ENCODE results near the gene HACL1.

Gene HACL1

GRCh38 chr3:15576475-15576874 is 24.9 kb downstream of the HACL1 start:
- H3K4me1 Mint-ChIP-seq (ENCODE audit: low read depth), result no peaks in the 10 kb centered on the region
- peaks cover 14% of the 10 kb centered on the region for H3K36me3 Mint-ChIP-seq (ENCODE audit: low read depth)
- no peaks in the 10 kb centered on the region for H3K27me3 Mint-ChIP-seq (ENCODE audit: low read depth)
- no peaks in the 10 kb centered on the region for H3K9me3 Mint-ChIP-seq
- no peak overlapping the region for H3K27ac Mint-ChIP-seq
- H3K4me3 Mint-ChIP-seq, result no peak overlapping the region

GRCh38 chr3:15575446-15575845 is 25.9 kb downstream of the HACL1 start:
- Mint-ChIP-seq H3K4me3 (no peak overlapping the region), H3K27ac (no peak overlapping the region), H3K4me1 (ENCODE audit: low read depth) (no peaks in the 10 kb centered on the region), H3K36me3 (ENCODE audit: low read depth) (peaks cover 14% of the 10 kb centered on the region), H3K9me3 (no peaks in the 10 kb centered on the region), H3K27me3 (ENCODE audit: low read depth) (no peaks in the 10 kb centered on the region)

- no peak overlapping the region for H3K4me3 Mint-ChIP-seq
- H3K27me3 Mint-ChIP-seq (ENCODE audit: low read depth), result no peaks in the 10 kb centered on the region
- peaks cover 6% of the 10 kb centered on the region for H3K4me1 Mint-ChIP-seq (ENCODE audit: low read depth)
- H3K36me3 Mint-ChIP-seq (ENCODE audit: low read depth), result peaks cover 22% of the 10 kb centered on the region
- H3K9me3 Mint-ChIP-seq, result no peaks in the 10 kb centered on the region
- H3K27ac Mint-ChIP-seq, result no peak overlapping the region
Observed at GRCh38 chr3:15572138-15572537, 29.2 kb downstream of the HACL1 start.

GRCh38 chr3:15563190-15563589 is 38.2 kb downstream of the HACL1 start:
- Mint-ChIP-seq H3K27ac (no peak overlapping the region), H3K9me3 (no peaks in the 10 kb centered on the region), H3K36me3 (ENCODE audit: low read depth) (peaks cover 41% of the 10 kb centered on the region), H3K4me1 (ENCODE audit: low read depth) (peaks cover 6% of the 10 kb centered on the region), H3K27me3 (ENCODE audit: low read depth) (no peaks in the 10 kb centered on the region), H3K4me3 (no peak overlapping the region)

- Mint-ChIP-seq H3K4me1 (ENCODE audit: low read depth) (peaks cover 5% of the 10 kb centered on the region), H3K27ac (no peak overlapping the region), H3K4me3 (no peak overlapping the region), H3K36me3 (ENCODE audit: low read depth) (peaks cover 35% of the 10 kb centered on the region), H3K27me3 (ENCODE audit: low read depth) (no peaks in the 10 kb centered on the region), H3K9me3 (no peaks in the 10 kb centered on the region)
Observed at GRCh38 chr3:15562560-15562959, 38.8 kb downstream of the HACL1 start.

GRCh38 chr3:15558581-15558980 is 42.8 kb downstream of the HACL1 start:
- H3K9me3 Mint-ChIP-seq, result no peaks in the 10 kb centered on the region

GRCh38 chr3:15557511-15557946 is 43.8 kb downstream of the HACL1 start:
- Mint-ChIP-seq H3K27ac (peak overlapping the region; percentile 47), H3K36me3 (ENCODE audit: low read depth) (peaks cover 21% of the 10 kb centered on the region), H3K4me1 (ENCODE audit: low read depth) (peaks cover 16% of the 10 kb centered on the region), H3K4me3 (peak overlapping the region; percentile 2), H3K9me3 (no peaks in the 10 kb centered on the region), H3K27me3 (ENCODE audit: low read depth) (no peaks in the 10 kb centered on the region)

More at GRCh38 chr3:15558581-15558980, 42.8 kb downstream of the HACL1 start:
- Mint-ChIP-seq H3K27me3 (ENCODE audit: low read depth) (no peaks in the 10 kb centered on the region), H3K4me1 (ENCODE audit: low read depth) (peaks cover 16% of the 10 kb centered on the region), H3K4me3 (no peak overlapping the region), H3K36me3 (ENCODE audit: low read depth) (peaks cover 28% of the 10 kb centered on the region), H3K27ac (no peak overlapping the region)

GRCh38 chr3:15556512-15556911 is 44.9 kb downstream of the HACL1 start:
- peak overlapping the region; percentile 62 for H3K27ac Mint-ChIP-seq
- no peaks in the 10 kb centered on the region for H3K27me3 Mint-ChIP-seq (ENCODE audit: low read depth)
- H3K9me3 Mint-ChIP-seq, result no peaks in the 10 kb centered on the region
- peak overlapping the region; percentile 42 for H3K4me3 Mint-ChIP-seq
- H3K36me3 Mint-ChIP-seq (ENCODE audit: low read depth), result peaks cover 23% of the 10 kb centered on the region
- peaks cover 18% of the 10 kb centered on the region for H3K4me1 Mint-ChIP-seq (ENCODE audit: low read depth)

GRCh38 chr3:15553749-15554148 is 47.6 kb downstream of the HACL1 start:
- Mint-ChIP-seq H3K4me3 (no peak overlapping the region), H3K27me3 (ENCODE audit: low read depth) (no peaks in the 10 kb centered on the region), H3K9me3 (peaks cover 3% of the 10 kb centered on the region), H3K27ac (no peak overlapping the region), H3K4me1 (ENCODE audit: low read depth) (peaks cover 22% of the 10 kb centered on the region), H3K36me3 (ENCODE audit: low read depth) (peaks cover 27% of the 10 kb centered on the region)

- H3K4me3 Mint-ChIP-seq, result no peak overlapping the region
- peaks cover 5% of the 10 kb centered on the region for H3K27me3 Mint-ChIP-seq (ENCODE audit: low read depth)
- H3K36me3 Mint-ChIP-seq (ENCODE audit: low read depth), result peaks cover 33% of the 10 kb centered on the region
- peaks cover 18% of the 10 kb centered on the region for H3K4me1 Mint-ChIP-seq (ENCODE audit: low read depth)
- peak overlapping the region; percentile 55 for H3K27ac Mint-ChIP-seq
- peaks cover 8% of the 10 kb centered on the region for H3K9me3 Mint-ChIP-seq
Observed at GRCh38 chr3:15551902-15552301, 49.5 kb downstream of the HACL1 start.

GRCh38 chr3:15549846-15550245 is 51.5 kb downstream of the HACL1 start:
- Mint-ChIP-seq H3K27ac (no peak overlapping the region), H3K9me3 (peaks cover 12% of the 10 kb centered on the region), H3K36me3 (ENCODE audit: low read depth) (peaks cover 35% of the 10 kb centered on the region), H3K4me1 (ENCODE audit: low read depth) (peaks cover 9% of the 10 kb centered on the region), H3K27me3 (ENCODE audit: low read depth) (peaks cover 16% of the 10 kb centered on the region), H3K4me3 (no peak overlapping the region)

- H3K4me1 Mint-ChIP-seq (ENCODE audit: low read depth), result peaks cover 32% of the 10 kb centered on the region
- peaks cover 21% of the 10 kb centered on the region for H3K27me3 Mint-ChIP-seq (ENCODE audit: low read depth)
- H3K27ac Mint-ChIP-seq, result no peak overlapping the region
- no peak overlapping the region for H3K4me3 Mint-ChIP-seq
- peaks cover 22% of the 10 kb centered on the region for H3K9me3 Mint-ChIP-seq
- peaks cover 27% of the 10 kb centered on the region for H3K36me3 Mint-ChIP-seq (ENCODE audit: low read depth)
Observed at GRCh38 chr3:15542614-15543013, 58.8 kb downstream of the HACL1 start.

GRCh38 chr3:15541371-15541770 is 60.0 kb downstream of the HACL1 start:
- Mint-ChIP-seq H3K36me3 (ENCODE audit: low read depth) (peaks cover 25% of the 10 kb centered on the region), H3K27ac (peak overlapping the region; percentile 28), H3K27me3 (ENCODE audit: low read depth) (peaks cover 12% of the 10 kb centered on the region), H3K9me3 (peaks cover 12% of the 10 kb centered on the region), H3K4me1 (ENCODE audit: low read depth) (peaks cover 42% of the 10 kb centered on the region), H3K4me3 (no peak overlapping the region)

- Mint-ChIP-seq H3K27ac (peak overlapping the region; percentile 28), H3K36me3 (ENCODE audit: low read depth) (peaks cover 22% of the 10 kb centered on the region), H3K4me1 (ENCODE audit: low read depth) (peaks cover 56% of the 10 kb centered on the region), H3K4me3 (no peak overlapping the region), H3K9me3 (peaks cover 12% of the 10 kb centered on the region), H3K27me3 (ENCODE audit: low read depth) (peaks cover 2% of the 10 kb centered on the region)
Observed at GRCh38 chr3:15539066-15539465, 62.3 kb downstream of the HACL1 start.

GRCh38 chr3:15538345-15538744 is 63.0 kb downstream of the HACL1 start:
- peak overlapping the region; percentile 28 for H3K27ac Mint-ChIP-seq
- no peaks in the 10 kb centered on the region for H3K27me3 Mint-ChIP-seq (ENCODE audit: low read depth)

GRCh38 chr3:15536856-15537255 is 64.5 kb downstream of the HACL1 start:
- Mint-ChIP-seq H3K4me1 (ENCODE audit: low read depth) (peaks cover 59% of the 10 kb centered on the region), H3K27ac (peak overlapping the region; percentile 86)

More at GRCh38 chr3:15538345-15538744, 63.0 kb downstream of the HACL1 start:
- H3K9me3 Mint-ChIP-seq, result peaks cover 12% of the 10 kb centered on the region
- H3K4me1 Mint-ChIP-seq (ENCODE audit: low read depth), result peaks cover 58% of the 10 kb centered on the region
- no peak overlapping the region for H3K4me3 Mint-ChIP-seq
- H3K36me3 Mint-ChIP-seq (ENCODE audit: low read depth), result peaks cover 22% of the 10 kb centered on the region

More at GRCh38 chr3:15536856-15537255, 64.5 kb downstream of the HACL1 start:
- H3K27me3 Mint-ChIP-seq (ENCODE audit: low read depth), result no peaks in the 10 kb centered on the region
- peaks cover 22% of the 10 kb centered on the region for H3K36me3 Mint-ChIP-seq (ENCODE audit: low read depth)
- H3K4me3 Mint-ChIP-seq, result peak overlapping the region; percentile 69
- H3K9me3 Mint-ChIP-seq, result peaks cover 12% of the 10 kb centered on the region

All from T-helper 1 cell treated with Interleukin-12 subunit alpha and Interleukin-12 subunit beta and Interleukin-4 antibody, amounts not matched to agents 30 μg/mL and 1 μg/mL, for 36 hours (primary cell).